GM18517 (cell line): Measurements from ENCODE around the gene TBC1D21.

Source experiments
- ATAC-seq: cut with Tn5 transposase; IDR thresholded peaks from one replicate; pipeline ENCODE4 v1.9.1; 2021; ENCODE audit warnings: mild to moderate bottlenecking, moderate library complexity; ENCODE audit not compliant: unreplicated experiment

Gene TBC1D21

GRCh38 chr15:73906346-73907034 lies 33.1 kb downstream of the TBC1D21 start:
- ATAC-seq = no peak

GRCh38 chr15:73907035-73907408 lies 33.7 kb downstream of the TBC1D21 start:
- no peak for ATAC-seq

- ATAC-seq = no peak
Observed at GRCh38 chr15:73908030-73908821, 34.9 kb downstream of the TBC1D21 start.

GRCh38 chr15:73908822-73909122 lies 35.4 kb downstream of the TBC1D21 start:
- ATAC-seq = no peak

GRCh38 chr15:73909651-73910050 lies 36.3 kb downstream of the TBC1D21 start:
- ATAC-seq = no peak

- ATAC-seq = no peak
Observed at GRCh38 chr15:73910522-73911303, 37.3 kb downstream of the TBC1D21 start.

GRCh38 chr15:73912030-73912596 lies 38.7 kb downstream of the TBC1D21 start:
- ATAC-seq = no peak

GRCh38 chr15:73914145-73914544 lies 40.8 kb downstream of the TBC1D21 start:
- no peak for ATAC-seq

GRCh38 chr15:73915082-73915481 lies 41.7 kb downstream of the TBC1D21 start:
- ATAC-seq = no peak

- ATAC-seq = no peak
Observed at GRCh38 chr15:73918784-73919183, 45.4 kb downstream of the TBC1D21 start.

GRCh38 chr15:73919706-73920105 lies 46.3 kb downstream of the TBC1D21 start:
- no peak for ATAC-seq

GRCh38 chr15:73921254-73921925 lies 48.0 kb downstream of the TBC1D21 start:
- no peak for ATAC-seq

GRCh38 chr15:73922186-73923151 lies 49.1 kb downstream of the TBC1D21 start:
- no peak for ATAC-seq

- no peak for ATAC-seq
Observed at GRCh38 chr15:73923156-73923487, 49.8 kb downstream of the TBC1D21 start.

GRCh38 chr15:73923488-73924164 lies 50.3 kb downstream of the TBC1D21 start:
- ATAC-seq = no peak

- no peak for ATAC-seq
Observed at GRCh38 chr15:73924171-73924921, 51.0 kb downstream of the TBC1D21 start.

GRCh38 chr15:73925848-73926218 lies 52.5 kb downstream of the TBC1D21 start:
- no peak for ATAC-seq

GRCh38 chr15:73926219-73927002 lies 53.0 kb downstream of the TBC1D21 start, which contains the start of gene LOXL1:
LOXL1 (plus strand) TSS chr15:73926462; CDS start chr15:73926784, 322 bp downstream.
- no peak for ATAC-seq
